ENCODE measurements around the gene PCBP2.
"Not testable (repeated sequence)": the region's sequence is repeated elsewhere in the genome, so short reads cannot be mapped to it uniquely, and the experiment has no call there.

The PCBP2 gene

DNA sequence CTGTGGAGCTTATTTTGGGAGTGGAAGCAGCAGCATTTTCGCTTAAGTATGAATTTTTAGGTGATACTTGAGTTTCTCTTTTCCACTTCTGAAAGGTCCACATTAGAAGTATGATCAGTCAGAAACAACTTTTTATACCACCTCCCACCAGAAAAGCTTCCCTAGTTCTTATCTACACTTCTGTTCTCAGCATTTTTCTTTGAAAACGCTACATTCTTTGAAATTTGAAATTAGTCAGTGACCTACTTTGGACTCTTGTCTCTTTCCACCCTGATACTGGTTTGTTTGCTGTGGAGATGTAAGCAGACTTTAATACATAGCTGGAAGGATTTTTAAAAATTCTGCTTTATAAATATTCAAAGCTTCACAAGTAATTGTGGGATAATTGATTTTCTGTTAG is 22.2 kb downstream of the PCBP2 start:
- DNase-seq = no peak

DNA sequence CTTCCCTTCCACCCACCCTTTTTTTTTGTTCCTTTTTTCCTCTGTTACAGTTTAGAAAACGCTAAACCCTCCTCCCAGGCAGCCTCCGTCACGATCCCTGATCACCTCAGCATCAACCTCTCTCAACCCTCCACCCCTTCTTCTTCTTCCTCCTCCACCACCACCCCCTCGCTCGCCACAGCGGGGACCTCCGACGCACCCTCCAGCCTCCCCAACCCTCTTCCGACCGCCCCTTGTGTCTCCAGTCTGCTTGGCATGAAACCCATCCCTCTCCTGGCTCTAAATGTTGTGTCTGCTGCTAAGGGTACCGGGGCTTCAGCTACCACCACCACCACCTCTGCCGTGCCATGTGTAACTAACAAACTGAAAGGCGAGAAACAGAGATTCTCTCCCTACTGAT is 22.9 kb downstream of the PCBP2 start:
- DNase-seq = no peak

DNA sequence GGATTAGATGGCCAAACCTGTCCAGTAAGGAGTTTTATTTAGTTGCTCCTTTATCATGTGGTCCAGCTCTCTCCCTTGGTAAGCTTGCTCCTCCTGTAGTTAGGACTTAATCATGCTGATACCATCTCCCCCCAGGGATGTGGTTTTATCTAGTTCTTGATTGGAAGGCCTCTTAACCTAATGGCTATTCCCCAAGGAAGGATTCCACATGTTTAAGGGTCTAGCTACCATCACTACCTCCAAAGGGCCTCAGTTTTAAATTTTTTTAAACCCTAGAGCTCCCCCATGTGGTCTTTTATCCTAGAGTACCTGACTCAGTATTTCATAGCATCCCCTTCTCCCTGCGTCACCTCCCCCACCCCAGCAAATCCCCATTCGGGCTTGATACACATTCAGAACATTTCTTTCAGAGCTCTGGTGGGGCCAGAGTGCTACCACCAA is 24.9 kb downstream of the PCBP2 start:
- no peak for DNase-seq

DNA sequence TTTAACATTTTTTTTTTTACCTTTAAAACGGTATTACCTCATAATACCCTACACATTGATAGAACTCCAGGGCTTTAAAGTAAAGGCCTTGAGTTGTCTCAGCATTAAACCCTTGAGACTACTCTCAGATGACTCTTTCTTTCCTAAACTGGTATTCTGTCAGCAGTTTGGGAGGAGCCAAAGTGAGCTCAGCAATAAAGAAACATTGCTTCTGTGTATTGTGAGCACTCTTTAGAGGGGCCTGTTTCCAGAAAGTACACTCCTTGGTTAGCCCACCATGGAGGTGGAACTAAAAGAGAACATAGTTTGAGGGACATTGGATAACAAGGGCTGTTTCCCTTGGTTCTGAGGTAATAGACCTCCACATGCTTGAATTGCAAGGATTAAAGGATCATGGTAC is 27.0 kb downstream of the PCBP2 start:
- no peak for DNase-seq

DNA sequence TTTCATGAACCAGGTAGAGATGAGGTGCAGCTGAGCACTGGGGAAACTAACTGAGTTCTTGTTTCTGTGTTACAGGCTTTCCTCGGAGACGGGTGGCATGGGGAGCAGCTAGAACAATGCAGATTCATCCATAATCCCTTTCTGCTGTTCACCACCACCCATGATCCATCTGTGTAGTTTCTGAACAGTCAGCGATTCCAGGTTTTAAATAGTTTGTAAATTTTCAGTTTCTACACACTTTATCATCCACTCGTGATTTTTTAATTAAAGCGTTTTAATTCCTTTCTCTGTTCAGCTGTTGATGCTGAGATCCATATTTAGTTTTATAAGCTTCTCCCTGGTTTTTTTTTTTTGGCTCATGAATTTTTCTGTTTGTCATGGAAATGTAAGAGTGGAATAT is 27.4 kb downstream of the PCBP2 start:
- DNase-seq = no peak

DNA sequence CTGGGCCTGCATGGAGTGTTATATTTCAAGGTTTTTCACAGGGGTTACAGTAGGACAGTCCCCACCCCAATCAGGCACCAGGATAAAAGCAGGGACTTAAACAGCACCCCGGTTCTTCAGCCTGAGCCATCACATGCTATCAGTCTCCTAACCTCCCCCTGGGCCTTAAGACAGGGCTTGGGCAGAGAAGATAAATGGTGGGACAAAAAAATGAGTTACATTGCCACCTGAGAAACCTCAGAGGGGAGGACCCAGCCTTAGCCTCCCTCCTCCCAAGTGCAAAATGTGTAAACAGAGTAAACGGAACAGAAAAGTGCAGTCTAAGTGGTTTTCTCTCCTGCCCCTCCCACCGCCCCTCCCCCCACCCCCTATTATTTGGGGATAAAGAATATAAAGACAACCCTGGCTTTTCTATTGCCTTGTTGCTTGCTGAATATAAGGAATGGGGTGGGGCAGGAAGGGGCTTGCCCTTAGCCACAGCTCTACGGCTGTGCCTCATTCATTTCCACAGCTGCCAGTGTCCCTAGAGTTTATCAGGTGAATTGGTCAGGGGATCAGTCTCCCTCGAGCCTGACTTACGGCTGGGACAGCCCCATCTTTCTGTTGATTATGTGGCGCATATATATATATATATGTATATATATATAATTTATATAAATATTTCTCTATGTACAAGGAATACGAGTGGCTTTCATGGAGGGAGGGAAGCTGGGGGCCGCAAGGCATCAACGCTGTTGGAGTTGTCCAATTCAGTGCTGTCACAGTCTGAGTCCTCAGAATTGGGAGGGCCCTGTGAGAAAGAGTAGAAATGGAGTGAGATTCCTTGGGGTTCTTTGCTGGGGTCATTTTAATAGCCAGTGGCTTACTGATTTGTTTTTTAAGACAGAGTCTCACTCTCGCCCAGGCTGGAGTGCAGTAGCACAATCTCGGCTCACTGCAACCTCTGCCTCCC is 28.9 kb downstream of the PCBP2 start:
- DNase-seq = no peak

DNA sequence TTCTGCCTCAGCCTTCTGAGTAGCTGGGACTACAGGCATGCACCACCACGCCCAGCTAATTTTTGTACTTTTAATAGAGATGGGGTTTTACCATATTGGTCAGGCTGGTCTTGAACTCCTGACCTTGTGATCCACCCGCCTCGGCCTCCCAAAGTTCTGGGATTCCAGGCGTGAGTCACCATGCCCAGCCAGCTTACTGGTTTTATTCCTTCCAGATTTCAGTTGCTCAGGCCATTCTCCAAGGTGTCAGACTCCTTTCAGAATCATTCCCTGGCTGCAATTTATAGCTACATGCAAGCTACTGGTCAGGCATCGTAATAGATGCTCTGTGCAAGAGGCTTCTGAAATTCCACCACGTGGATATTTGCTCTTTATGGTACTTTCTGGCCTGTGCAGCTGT is 29.6 kb downstream of the PCBP2 start:
- DNase-seq = not testable (repeated sequence)

DNA sequence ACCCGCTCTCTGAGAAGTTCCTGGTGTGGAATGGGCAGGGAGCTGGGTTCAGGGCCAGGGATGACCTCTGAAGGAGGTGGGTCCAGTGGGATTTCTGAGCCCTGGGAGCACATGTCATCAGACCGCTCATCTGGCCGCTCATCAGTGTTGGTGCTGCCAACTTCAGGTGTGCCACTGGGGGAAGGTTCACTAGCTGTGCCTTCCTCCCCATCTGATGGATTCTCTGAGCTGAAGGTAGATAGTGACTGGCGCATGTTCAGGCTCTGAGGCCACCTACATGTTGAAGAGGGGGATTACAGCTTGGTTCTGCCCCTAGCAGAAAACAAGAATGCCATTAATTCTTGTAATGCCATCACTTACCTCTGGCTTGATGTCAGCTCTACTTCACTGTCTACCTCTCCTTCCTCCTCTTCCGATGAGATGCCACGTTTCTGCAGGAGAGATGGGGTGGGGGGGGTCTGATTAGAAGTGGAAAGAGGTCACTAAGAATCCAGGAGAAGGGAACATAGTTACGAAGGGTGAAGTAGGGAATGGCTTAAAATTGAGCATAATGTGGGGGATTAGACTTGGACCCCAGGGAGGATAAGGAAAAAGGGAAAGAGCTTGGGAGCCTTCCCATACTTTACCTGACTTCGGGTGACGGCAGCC is 30.2 kb downstream of the PCBP2 start:
- DNase-seq = no peak

DNA sequence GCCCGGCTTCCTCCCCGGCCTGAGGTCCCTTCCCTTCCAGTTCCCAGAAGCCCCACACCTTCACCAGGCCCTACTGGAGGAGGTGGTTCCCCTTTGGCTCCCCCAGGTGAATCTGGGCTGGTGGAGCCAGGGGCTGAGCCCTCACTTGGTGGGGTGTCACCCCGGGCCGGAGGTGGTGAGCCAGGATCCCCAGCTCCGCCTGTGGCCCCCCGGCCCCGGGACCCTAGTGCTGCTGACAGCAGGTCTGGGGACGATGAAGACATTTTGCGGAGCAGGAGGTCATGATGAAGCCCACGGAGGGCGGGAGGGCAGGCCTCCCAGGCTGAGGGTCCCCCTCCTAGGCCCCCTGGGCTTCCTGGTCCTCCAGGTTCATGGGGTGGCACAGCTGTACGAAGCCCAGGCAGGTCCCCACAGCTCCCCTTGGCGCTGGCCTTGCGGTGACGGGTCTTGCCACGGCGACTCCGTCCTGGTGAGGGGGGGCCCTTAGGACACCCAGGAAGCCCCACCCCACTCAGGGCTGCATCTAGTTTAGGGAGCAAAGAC is 30.8 kb downstream of the PCBP2 start:
- DNase-seq = no peak

DNA sequence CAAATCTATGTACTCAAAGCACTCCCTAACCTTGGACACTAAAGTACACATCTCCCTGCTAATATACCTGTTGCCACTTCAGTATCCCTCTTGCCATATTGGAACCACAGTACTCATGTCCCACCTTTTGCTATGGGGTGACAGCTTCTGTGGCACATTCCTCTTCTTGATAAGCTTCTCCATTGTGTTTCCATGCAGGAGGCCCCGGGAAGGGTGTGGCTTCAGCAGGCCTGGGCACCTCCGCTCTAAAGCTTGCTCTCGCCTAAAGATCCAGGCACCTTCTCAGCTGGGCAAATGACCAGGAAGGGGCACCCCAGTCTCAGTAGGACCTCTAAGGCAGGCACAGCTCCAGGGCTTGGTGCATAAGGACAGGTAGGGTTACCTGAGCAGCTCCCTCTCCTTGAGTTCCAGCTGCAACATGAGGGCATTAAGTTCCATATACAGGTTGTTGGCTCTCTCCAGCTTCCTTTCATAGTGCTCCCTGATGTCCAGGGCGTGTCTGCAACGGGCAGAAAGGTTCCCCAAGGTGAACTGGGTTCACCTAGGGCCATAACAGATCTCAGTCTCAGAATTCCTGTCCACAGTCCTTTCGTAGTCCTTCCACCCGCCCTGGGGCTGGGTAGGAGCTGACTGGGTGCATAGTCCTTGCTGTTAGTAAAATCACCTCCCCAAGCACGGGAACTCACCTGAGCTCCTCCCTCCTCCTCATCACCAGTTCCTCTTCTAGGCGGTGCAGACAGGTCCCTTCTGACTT is 31.5 kb downstream of the PCBP2 start:
- no peak for DNase-seq

DNA sequence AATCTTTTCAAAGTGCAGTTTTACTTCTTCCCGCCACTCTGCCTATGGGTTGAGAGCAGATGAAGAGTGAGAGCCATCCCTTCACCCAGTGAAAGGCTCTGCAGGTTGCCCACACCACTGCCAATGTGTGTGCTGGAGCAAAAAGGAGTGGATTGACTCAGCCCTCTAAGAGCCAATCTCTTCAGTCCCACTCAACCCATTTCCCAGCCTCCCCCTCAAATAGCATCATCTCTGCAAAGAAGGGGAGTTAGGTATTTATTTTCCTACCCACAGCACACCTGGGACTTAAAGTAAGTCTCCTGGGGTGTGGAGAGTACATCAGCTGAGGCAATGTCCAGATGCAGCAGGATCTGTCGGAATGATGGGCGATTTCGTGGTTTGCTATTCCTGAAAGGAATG is 32.1 kb downstream of the PCBP2 start:
- DNase-seq = no peak

DNA sequence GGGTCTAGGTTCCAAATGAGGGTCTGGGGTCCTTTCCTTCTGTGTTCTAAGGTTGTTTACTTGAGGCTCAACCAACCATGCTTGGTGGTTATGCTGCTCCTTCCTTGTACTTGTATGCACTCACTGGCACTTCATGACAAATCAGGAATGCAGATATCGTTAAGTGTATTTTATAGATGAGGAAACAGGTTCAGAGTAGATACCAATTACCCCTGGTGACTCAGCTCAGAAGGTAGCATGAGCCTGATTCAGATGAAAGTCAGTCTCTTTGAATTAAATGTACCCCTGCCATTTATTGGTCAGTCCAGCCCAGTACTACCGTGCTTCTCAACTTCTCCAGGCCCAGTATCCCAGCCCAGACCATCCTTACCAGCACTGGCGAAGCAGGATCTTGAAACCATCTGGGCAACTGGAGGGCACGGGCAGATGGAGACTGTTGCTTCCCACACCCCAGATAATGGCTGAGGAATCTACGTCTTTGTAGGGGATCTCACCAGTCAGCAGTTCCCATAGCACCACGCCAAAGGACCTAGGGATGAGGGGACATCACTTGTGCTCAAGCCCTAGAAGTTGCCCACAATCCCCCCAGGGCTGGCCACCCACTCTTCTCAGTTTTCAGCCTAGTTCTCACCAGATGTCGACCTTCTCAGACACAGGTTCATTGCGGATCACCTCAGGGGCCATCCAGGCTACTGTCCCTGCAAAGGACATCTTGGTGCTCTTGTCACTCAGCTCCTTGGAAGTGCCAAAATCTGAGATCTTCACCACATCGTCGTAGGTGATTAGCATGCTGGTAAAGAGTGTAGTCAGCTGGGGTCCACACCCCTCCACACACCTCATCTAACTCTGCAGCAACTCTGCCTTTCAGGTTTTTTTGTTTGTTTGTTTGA is 33.0 kb downstream of the PCBP2 start:
- DNase-seq = no peak

DNA sequence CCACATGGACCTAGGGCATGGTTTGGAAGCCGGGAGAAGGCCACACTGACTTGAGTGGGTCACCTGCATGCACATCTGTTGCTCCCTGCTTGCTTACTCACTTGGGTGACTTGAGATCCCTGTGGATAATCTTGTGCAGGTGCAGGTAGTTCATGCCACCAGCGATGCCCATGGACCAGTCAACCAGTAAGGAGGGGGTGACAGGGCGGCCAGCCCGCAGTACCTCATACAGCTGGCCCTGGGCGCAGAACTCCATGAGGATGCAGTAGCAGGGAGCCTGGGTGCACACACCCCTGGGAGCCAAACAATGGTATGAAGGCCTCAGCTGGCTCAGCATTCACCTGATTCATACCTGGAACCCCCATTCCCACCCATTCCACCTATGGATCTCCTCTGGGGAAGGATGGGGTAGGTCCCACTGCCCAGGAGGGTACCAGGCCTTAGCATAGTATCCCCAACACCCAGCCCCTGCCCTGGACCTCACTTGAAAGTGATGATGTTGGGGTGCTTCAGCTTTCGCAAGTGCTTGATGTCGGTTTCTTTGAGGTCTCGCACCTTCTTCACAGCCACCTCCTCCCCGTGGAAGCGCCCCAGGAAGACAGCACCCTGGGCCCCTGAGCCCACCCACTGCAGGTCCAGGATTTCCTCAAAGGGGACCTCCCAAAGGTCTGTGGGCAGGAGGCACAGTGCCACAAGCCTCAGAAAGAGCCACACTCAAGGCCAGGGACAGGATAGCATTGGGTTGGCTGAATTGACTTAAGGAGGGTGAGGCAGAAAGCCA is 34.2 kb downstream of the PCBP2 start:
- no peak for DNase-seq

DNA sequence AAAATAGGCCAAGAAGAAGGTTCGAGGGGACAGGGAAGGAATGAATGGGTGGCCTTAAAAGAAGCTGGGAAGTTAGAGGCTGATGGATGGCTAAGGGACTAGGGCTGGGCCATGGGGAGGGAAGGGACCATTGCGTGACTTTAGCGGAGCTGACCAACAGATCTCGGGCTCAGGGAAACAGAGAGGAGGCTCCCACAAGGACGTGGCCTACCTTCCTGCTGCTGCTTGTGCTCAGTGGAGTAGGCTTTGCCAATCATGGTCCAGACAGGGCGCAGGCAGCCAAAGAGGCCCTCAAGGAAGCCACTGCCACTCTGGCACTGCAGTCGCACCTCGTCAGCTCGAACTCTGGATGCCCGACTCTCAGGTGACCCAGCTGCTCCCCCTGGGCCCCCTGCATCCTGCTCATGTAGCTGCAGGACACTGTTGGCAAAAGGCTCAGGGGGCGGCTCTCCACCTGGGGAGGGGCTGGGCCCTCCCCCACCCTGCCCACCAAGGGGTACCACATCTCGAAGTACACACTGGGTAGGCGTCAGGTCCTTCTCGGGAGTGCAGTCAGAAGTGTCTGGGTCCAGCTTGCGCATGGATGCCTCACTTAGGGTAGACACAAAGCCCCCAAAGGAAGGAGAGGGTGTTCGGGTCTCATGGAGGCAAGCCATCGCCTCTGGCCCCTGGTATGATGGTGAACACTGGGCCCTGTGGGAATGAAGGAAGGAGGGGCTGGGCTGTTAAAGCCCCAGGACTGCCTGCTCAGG is 35.0 kb downstream of the PCBP2 start:
- DNase-seq = no peak

DNA sequence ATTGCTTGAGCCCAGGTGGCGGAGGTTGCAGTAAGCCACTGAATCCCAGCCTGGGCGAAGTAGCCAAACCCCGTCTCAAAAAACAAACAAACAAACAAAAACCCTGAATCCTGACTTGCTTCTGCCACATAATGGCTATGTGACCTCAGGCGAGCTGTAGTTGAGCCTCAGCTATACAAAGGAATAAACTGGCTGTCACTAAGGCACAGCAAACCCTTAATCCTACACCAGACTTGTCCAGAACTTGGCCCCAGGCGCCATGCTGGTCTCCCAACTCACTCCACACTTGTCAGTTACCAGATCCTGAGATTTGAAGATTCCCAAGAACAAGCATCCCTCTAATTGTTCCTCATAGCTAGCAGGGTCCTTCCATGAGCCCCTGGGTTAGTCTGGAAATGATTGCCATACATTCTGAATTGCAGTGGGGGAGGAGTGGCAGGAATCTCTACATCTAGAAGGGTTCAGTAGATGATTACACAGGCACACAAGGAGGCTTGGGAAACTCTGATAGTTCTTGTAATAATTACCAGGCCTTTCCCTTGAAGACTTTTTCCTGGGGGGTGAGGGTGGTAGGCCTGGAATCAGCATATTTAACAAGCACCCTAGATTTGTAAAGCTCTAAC is 37.5 kb downstream of the PCBP2 start:
- DNase-seq = no peak

DNA sequence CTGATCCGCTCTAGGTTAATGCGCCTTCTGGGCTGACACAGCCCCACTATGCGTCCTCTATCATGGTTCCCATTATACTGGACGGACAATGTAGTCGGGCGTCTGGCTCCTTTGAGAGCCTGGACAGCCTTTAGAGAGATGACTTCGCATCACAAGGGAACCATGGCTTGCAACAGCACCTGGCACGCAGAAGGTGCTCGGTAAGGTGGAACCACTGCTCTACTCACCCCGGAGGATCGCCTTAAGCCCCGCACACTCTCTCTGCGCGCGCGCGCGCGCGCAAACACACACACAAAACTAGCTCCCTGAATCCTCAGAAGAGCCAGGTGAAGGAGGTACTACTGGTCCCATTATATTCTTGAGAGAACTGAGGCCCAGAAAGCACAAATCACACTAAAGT is 40.3 kb downstream of the PCBP2 start:
- no peak for DNase-seq

DNA sequence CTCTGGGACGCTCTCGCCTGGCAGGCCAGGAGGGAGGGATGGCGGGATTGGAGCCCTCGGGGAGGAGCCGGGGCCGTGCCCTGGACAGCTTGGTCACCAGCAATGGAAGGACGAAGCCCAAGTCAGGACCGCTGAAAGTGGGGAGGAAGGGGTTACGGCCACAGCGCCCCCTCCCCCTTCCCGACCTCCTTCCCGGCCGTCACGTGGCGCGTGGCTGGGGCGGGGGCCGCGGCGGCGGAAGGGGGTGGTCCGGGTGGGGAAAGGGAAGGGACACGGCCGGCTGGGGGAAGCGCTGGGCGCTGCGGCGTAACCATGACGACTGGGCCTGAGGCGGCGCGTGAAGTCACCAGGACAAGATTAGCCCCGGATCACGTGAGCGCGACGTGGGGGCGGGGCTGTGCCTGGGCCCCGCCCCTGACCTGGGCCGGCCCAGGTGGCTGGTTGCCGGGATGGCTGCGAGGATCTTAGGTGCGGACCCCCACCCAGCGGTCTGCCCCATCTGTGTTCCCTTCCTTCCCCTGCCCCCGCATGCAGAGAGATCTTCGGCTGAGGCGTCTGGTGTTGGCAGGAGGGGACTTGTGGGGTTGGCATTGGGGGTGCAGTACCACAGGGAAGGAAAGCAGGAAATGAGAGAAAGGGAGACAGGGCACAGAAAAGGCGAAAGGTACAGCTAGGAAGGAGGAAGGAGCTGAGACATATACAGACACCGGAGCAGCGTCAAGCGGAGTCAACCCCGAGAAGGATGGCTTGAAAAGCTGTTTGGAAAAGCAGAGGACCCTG is 41.1 kb downstream of the PCBP2 start:
- DNase-seq = peak; percentile 77

DNA sequence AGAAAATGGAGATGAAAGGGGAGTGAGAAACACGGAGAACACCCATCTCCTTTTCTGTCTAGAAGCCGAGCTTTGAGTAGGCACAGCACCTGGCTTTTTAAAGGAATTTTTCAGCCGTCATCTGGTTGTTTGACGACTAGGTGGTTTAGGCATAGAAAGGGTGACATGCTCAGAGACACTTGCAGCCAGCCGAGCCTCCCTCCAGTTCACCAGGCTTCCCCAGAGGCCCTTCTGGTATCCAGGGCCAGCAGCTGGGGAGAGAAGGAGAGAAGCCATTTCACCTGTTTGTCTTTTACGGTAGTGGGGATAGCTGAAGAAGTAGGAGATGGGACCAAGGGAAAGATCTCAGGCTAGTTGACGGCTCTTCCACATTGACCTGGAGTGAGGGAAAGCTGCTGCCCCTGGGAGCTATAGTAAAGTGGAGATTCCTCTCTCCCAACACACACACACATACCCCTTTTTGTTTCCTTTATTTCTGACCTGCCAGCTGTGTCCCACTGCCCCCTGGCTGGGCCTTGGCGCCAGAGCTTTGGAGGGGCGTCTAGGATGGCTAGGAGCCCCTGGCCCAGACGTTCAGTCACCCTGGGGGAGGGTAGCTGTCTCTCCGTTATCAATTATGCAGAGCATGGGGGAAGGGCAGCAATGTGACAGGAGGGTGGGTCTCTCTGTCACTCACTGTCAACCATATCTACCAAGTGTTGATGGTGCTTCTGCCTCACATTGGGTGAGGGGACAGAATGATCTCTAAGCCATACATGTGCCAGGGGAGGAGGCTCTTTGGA is 41.9 kb downstream of the PCBP2 start:
- no peak for DNase-seq
